Frontal cortex (tissue), 4 donors: ENCODE results near the gene CR1. TPM values are rescaled to one million over a fixed set of nuclear protein-coding genes. Genes with fewer than 3 reads are reported as not detected.
A peak's percentile ranks its signal among the peaks of the same experiment; 100 is the strongest.
"Not testable (repeated sequence)": the region's sequence is repeated elsewhere in the genome, so short reads cannot be mapped to it uniquely, and the experiment has no call there.

Experiments
- DNase-seq, 2 donors: peaks; one replicate each; pipeline ENCODE4 v3.0.0; 2012; ENCODE audit warnings: low spot score in 2 of 2
- FAIRE-seq: peaks from 2 replicates; lab custom pipeline; 2012; peaks lifted over from hg19 to GRCh38; lab: Jason Lieb, UNC
- total RNA-seq: library from RNA; depleted of rRNA; stranded (reverse); fragments of >200 nt; gene quantifications from one replicate; pipeline ENCODE4 v1.2.3, GENCODE V29; 2014
- donor health status: control.
- donor health status: control.
- donor health status: control.

Gene CR1
- total RNA-seq, 1 donor from 2014 or later: 0.41 TPM

DNA sequence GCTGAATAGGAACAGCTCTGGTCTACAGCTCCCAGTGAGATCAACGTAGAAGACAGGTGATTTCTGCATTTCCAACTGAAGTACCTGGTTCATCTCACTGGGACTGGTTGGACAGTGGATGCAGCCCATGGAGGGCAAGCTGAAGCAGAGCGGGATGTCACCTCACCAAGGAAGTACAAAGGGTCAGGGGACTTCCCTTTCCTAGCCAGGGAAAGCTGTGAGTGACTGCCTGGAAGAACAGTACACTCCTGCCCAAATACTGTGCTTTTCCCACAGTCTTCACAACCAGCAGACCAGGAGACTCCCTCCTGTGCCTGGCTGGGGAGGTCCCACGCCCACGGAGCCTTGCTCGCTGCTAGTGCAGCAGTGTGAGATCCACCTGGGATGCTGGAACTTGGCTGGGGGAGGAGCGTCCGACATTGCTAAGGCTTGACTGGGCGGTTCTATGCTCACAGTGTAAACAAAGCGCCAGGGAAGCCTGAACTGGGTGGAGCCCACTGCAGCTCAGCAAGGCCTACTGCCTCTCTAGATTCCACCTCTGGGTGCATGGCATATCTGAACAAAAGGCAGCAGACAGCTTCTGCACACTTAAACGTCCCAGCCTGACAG is 163.7 kb downstream of the CR1 start:
- FAIRE-seq (no peak), DNase-seq (no peak)

DNA sequence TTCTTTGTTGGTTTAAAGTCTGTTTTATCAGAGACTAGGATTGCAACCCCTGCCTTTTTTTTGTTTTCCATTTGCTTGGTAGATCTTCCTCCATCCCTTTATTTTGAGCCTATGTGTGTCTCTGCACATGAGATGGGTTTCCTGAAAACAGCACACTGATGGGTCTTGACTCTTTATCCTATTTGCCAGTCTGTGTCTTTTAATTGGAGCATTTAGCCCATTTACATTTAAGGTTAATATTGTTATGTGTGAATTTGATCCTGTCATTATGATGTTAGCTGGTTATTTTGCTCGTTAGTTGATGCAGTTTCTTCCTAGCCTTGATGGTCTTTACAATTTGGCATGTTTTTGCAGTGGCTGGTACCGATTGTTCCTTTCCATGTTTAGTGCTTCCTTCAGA is 165.5 kb downstream of the CR1 start:
- DNase-seq, FAIRE-seq: not testable (repeated sequence)

DNA sequence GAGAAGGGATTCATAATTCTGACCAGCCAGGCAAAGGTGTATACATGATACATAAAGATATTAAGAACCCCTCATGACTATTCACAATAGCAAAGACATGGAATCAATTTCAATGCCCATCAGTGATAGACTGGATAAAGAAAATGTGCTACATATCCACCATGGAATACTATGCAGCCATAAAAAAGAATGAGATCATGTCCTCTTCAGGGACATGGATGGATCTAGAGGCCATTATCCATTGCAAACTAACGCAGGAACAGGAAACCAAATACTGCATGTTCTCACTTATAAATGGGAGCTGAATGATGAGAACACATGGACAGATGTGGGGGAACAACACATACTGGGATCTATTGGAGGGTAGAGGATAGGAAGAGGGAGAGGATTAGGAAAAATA is 170.4 kb downstream of the CR1 start:
- FAIRE-seq: no peak
- no peak for DNase-seq

DNA sequence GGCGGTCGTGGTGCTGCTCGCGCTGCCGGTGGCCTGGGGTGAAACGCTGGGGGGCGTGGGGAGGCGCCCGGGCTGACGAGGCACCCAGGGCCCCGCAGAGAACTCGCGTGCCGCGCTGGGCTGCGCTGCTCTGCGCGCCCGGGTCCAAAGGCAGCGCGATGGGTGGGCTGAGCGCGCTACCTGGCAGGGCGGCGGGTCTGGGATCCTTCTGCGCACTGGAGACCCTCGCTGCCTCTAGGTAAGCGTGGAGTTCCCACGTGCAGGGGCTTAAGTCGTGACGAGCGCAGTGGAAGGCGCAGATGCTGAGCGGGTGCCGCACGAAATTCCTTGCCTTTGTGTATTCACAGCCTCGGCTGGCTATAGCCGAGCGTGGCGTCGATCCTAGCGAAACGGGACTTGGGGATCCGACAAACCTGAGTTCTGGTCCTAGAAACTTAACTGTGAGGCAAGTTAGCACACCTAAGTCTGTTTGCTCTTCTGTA is 173.6 kb downstream of the CR1 start:
- FAIRE-seq (no peak), DNase-seq (no peak)

DNA sequence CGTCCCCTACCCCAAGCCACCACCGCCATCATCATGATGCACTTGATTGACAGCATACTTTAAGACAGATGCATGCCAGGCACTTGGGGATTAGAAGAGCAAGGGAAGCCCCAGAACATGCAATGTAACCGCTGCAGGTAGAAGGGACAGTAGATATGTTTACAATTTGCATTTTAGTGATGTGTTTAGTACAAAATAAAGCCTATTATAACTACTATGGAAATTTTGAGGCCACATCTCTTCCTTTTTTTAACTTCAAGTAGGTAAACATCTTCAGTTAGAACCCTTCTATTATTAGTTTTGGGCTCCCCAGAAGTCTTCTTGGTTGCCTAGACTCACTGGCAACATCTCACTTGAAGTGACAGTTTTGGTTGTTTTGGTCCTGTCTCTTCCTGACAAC is 174.2 kb downstream of the CR1 start:
- FAIRE-seq (no peak), DNase-seq (no peak)

DNA sequence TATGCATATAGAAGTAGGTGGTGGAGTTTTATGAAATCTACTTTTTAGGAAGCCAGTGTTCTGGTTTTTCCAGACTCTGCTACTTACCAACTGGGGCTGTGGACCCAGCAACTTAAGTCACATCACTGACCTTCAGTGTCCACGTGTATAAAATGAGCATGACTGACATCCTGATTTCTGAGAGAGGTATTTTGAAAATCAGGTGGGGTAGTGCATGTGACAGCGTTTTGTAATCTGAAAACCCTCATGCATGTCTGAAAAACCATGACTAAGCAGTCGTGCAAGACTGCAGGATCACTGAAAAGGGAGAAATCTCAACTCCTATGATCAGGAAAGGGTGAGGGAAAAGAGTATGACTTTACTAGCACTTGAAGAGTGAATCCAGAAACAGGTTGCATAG is 175.0 kb downstream of the CR1 start:
- FAIRE-seq: no peak
- no peak for DNase-seq

DNA sequence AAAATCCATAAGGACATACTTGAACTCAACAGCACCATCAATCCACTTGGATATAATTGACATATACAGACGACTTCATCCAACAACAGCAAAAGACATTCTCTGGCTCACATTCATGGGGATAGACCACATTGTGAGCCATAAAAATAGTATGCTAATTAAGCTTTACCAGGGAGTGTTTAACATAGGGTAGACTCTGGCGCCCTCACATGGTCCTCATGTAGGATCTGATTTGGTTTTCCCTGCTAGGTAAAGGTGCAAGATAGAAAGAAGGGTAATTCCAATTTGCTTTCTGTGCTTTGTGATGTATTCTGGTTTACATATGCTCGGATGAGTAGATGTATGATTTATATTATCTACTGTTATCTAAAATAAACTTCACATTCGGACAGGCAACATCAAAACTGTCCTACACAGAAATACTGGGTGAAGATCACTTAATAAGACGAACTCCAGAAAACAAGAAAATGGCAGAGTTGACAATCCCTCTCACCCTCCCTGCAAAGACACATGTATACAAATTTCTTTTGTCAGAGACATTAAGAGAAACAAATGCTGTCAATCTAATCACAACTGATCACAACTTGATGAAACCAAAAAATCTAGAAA is 176.7 kb downstream of the CR1 start:
- FAIRE-seq (no peak), DNase-seq (peak in 1 of 2 donors; percentile 32)

DNA sequence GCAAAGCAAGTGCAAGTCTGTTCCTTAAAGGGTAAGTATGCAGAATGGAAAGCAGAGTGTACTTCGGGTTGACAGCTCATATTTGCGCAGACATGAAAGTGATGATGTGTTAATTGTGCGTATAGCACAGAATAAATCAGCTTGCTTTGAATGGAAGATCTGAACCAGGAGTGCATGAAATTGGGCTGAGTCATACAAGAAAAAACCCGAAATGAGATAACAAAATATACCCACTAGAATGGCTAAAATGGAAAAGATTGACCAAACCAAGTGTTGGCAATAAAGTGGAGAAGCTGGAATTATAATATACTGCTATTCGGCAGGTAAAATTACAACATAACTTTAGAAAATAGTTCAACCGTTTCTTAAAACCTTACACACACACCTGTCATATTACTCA is 177.4 kb downstream of the CR1 start:
- DNase-seq (no peak), FAIRE-seq (no peak)

DNA sequence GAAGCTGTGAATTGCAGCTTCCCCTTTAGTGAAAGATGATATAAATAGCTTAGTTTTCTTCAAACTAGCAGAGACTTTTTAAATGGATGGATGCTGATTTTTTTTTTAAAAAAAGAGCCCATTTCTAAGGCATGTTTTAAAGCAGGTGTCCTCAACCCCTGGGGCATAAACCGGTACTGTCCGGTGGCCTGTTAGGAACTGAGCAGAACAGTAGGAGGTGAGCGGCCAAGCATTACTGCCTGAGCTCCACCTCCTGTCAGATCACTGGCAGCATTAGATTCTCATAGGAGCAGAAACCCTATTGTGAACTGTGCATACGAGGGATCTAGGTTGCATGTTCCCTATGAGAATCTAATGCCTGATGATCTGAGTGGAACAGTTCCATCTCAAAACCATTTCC is 180.2 kb downstream of the CR1 start:
- no peak for DNase-seq
- no peak for FAIRE-seq

DNA sequence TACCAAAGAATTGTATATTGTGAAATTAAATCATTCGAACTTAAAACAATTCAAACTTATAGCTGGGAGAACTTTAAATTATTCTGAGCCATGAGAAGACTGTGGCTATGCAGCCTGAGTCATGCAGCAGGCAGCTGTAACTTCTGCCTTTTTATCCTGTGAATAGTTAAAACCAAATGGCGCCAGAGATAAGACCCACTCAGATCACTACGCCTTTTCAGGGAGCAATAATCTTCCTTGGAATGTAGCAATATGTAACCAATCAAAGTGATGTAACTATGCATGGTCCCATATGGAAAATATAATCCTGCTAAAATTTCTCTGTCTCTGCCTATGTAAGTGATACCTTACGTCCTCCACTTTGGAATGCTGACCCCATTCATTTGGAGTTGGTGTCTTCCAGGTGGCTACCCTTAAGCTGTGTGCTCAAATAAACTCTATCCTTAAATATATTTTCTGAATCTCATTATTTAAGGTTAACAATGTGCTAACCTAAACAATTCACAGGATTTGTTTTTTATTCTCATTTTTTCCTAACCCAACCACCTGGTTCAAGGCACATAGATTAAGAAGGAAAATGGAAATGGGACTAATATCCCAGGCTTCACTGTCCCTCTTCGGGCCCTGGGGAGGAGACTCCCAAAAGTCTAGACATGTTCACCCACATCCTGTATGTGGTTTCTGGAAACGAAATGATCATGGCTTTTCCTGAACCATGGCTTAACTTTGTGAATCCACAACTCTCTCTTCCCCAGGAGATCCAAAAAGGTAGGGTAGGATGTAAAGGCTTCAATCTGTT is 184.8 kb downstream of the CR1 start:
- DNase-seq, FAIRE-seq: not testable (repeated sequence)

DNA sequence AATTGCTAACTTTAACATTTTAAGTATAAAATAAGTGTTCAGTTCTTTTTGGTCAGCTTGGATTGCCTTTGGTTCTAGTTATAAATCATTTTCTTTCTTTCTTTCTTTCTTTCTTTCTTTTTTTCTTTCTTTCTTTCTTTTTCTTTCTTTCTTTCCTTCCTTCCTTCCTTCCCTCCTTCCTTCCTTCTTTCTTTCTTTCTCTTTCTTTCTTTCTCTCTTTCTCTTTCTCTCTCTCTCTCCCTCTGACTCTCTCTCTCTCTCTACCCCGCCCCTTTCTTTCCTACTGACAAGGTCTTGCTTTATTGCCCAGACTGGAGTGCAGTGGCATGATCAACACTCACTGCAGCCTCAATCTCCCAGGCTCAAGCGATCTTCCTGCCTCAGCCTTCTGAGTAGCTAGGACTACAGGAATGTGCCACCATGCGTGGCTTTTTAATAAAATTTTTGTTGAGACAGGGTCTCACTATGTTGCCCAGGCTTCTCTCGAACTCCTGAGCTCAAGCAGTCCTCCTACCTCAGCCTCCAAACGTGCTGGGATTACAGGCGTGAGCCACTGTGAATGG is 187.0 kb downstream of the CR1 start:
- DNase-seq, FAIRE-seq: not testable (repeated sequence)

DNA sequence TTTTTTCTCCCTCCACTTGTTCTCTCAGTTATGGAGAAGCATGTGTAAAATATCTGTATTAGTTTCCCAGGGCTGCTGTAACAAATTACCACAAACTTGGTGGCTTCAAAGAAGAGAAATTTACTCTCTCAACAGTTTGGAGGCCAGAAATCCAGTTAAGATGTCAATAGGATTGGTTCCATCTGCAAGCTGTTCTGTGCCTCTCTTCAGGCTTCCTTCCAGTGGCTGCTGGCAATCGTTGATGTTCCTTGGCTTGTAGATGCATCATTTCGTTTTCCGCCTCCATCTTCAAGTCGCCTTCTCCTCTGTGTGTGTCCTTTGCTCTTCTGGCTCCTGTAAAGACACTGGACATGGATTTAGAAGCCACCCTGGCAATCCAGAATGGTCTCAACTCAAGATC is 194.6 kb downstream of the CR1 start:
- FAIRE-seq, DNase-seq: not testable (repeated sequence)

DNA sequence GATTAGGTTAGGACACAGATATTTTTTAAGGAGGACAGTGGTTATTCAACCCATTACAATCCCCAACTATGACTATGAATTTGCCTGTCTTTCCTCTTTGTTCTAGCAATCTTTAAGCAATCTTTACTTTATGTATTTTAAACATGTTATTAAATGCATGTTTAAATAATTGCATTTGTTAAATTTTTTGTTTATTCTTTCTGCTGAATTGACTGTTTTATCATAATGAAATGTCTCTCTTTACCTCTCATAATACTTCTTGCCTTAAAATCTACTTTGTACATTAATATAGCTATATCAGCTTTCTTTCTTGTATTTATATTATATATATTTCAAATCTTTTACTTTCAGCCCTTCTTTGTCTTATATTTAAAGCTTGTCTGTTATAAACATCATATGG is 195.1 kb downstream of the CR1 start:
- FAIRE-seq: no peak
- no peak for DNase-seq

Other genes starting within 250 kb of the CR1 start
- 2.9 TPM for gene CD55, start 174.5 kb upstream of the CR1 start, total RNA-seq
- gene CR2, start 41.8 kb upstream of the CR1 start, total RNA-seq: not detected
- not detected for gene CR1L, start 149.0 kb downstream of the CR1 start, total RNA-seq